GM12872 (cell line): ENCODE measurements around the gene MAPK8.

Experiments
- TF ChIP-seq, protein P1 (sequence below): IDR thresholded peaks from 3 replicates; pipeline ENCODE4 v1.5.1; 2011; ENCODE audit warnings: low read depth, mild to moderate bottlenecking, low read length, moderate library complexity; ENCODE audit not compliant: insufficient read depth

MAPK8 gene

DNA sequence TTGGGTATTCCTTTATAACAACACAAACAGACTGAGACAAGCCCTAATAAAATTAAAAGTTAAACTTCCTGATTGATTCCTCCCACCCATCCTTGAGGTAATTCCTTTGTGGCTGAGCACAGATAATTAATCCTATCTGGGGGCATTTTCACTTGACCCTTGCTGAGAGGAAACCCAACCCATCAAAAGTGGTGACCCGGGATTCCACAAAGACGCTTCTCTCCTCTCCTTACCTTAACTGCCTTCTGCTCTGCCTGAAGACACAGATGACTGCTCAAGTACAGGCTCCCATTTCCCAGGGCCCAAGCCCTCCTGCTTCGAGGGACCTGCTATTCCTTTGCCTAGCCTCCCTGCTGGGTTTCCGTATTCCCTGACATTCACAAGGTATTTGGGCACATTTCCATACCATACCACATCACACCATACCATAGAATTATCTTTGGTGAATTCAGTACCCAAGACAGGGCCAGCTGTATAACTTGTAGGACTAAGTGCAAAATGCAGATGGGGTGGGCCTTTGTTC is 9.8 kb upstream of the MAPK8 start:
- TF ChIP-seq, protein P1, sequence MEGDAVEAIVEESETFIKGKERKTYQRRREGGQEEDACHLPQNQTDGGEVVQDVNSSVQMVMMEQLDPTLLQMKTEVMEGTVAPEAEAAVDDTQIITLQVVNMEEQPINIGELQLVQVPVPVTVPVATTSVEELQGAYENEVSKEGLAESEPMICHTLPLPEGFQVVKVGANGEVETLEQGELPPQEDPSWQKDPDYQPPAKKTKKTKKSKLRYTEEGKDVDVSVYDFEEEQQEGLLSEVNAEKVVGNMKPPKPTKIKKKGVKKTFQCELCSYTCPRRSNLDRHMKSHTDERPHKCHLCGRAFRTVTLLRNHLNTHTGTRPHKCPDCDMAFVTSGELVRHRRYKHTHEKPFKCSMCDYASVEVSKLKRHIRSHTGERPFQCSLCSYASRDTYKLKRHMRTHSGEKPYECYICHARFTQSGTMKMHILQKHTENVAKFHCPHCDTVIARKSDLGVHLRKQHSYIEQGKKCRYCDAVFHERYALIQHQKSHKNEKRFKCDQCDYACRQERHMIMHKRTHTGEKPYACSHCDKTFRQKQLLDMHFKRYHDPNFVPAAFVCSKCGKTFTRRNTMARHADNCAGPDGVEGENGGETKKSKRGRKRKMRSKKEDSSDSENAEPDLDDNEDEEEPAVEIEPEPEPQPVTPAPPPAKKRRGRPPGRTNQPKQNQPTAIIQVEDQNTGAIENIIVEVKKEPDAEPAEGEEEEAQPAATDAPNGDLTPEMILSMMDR, result no peak

DNA sequence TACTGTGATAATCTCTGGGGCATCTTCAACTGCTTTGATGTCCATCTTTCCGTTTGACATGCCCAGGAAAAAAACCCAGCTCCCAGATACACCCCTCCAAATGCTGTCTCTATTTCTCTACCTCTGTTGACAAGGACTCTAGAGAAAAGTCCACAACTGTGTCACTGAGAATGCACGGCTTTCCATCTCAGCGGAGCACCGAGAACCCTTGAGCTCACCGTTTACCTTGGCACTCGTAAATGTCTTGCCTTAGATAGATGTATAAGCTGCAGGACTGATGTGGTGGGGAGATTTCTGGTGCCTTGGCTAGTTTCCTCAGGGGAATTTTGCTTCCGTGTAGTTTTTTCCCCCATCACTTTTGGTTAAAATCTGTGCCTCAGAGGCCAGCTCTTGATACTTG is 7.4 kb upstream of the MAPK8 start:
- TF ChIP-seq, protein P1, result no peak

DNA sequence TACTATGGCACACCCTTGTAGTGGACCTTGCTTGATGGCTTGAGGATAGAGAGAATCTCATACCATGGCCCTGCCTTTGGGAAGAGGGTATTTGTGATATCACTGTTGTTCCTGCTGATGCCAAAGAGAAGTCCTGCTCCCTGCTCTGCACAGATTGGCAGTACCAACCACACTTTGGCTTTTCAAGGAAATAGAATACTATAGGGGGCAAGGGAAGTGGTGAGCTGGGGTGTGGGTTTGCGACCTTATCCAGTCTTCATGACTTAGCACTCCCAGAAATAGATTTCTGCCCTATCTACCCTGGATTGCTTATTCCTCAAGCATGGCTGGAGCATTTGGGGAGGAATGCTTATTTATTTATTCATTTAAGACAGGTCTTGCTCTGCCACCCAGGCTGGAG is 6.8 kb upstream of the MAPK8 start:
- TF ChIP-seq, protein P1, result no peak

DNA sequence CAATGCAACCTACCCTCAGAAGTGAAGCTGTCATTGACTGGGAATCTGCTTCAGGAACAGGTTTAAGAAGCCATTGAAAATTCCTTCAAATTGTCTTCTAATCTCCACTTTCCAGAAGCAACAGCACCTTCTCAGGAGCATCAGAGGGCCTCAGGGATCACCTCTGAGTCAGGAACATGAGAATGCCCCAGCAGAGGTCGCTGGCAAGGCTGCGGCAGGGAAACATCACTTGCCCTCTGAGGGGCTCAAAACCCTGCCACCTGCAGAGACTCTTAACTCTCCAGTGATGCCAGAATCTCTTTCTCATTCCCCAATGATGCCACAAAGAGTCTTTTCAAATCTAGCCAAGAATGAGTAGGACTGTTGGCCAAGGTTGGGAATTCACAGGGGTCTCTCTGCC is 5.9 kb upstream of the MAPK8 start:
- TF ChIP-seq, protein P1, result 0 out of 3 replicates have a peak, but pooled peaks have one; percentile 3

DNA sequence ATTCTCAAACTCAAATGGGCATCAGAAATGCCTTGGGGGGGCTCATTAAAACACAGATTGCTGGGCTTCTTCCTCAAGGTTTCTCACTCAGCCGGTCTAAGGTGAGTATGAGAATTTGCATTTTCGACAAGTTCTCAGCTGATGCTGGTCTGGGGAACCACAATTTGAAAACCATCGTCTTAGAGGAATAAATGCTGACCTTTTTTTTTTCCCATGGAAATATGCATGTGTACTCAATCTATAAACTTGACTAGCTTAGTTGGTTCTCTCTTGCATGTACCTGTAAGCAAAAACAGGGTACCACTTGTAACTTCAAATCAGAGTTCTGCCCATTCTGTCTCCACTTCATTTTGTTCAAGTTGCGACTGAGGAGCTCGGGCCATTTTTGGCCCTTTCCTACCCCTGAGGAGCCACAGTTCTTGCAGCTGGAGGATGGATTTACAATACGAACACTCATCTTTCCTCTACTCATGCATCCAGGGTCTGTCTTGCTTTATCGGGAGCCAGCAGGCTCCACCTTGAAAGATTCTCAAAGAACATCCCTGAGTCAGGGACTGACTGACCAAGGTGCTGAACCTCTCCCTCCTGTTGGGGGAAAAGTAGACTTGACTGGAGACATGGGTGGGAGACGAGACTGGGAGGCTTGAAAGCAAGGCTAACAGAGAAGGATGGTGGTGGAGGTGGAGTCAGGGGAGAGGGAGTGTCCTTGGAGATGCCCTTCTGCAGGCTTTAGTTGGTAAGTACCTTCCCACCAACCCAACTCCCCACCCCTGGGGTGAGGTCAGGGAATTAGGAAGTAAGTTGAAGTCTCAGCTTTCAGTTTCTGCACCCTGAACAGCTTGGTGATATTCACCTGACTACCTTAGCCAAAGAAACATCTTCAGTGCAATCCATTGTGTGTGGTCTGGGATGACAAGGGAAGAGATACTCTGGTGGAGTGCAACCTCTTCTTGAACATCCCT is 3.7 kb upstream of the MAPK8 start:
- TF ChIP-seq, protein P1, result no peak

DNA sequence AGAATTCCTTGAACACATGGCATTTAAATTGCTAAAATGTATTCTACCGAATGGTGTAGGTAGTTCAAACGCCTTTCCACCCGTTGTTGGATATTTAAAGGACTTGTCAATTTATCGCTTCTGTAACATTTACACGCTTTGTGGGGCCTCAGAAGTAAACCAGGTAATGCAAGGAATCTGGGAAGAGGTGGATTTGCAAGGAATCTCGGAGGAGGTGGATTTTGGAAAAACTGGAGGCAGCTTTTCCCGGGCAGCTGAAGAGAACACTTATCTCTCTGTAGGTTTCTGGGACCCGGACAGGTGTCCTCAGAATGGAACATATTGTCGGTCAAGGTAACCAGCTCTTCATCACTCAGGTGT is 592 bp upstream of the MAPK8 start:
- TF ChIP-seq, protein P1, result no peak

DNA sequence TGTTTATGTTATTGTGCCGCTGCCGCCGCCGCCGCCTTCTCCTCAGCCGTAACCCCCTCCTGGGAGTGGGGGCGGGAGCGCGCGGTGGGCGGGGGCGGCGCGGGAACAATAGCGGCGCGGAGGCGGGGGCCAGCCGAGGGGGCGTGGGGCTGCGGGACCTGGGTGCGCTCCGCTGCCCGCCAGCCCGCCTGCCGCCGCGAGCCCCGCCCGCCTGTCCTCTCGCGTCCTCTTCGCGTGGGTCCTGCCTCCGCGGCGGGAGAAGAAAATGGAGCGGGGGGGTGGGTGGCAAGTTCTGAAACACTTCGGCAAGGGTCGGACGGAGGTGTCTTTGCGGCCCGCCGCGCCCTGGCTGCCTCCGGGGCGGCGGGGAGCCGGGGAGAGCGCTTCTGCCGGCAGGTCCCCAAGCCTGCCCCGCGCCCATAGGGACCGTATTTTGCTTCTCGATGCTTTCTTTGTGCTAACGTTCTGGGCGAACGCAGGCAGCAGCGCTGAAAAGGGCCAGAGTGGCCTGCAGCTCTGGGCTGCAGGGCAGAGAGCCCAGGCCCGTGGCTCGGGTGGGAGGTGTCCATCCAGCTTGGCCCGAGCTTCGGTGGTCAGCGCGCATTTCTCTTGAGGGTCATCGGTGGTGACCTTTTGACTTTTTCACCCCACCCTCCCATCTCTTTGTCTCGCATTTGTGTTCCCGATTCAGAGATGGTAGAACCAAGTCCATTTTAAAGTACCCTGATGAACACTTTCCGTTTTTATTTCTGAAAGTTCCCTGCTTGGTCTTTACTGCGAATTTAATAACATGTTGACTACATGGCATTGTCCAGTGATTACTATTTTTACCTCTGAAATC is 613 bp downstream of the MAPK8 start:
- TF ChIP-seq, protein P1, result no peak
